PC-9 (cell line): Measurements from ENCODE around the gene LMAN1L.

Experiments
- EZH2 ChIP-seq: fragments of 200-600 bp; sonication (generic); IDR thresholded peaks from 2 replicates; pipeline ENCODE4 v1.8.0; 2017; ENCODE audit warnings: antibody characterized with exemption, low read depth
- TF ChIP-seq, protein P1 (sequence below): fragments of 200-600 bp; sonication (generic); conservative IDR thresholded peaks from 2 replicates; pipeline ENCODE4 v1.6.1; 2017; ENCODE audit warnings: mixed run types, antibody characterized with exemption, mild to moderate bottlenecking, moderate library complexity

DNA sequence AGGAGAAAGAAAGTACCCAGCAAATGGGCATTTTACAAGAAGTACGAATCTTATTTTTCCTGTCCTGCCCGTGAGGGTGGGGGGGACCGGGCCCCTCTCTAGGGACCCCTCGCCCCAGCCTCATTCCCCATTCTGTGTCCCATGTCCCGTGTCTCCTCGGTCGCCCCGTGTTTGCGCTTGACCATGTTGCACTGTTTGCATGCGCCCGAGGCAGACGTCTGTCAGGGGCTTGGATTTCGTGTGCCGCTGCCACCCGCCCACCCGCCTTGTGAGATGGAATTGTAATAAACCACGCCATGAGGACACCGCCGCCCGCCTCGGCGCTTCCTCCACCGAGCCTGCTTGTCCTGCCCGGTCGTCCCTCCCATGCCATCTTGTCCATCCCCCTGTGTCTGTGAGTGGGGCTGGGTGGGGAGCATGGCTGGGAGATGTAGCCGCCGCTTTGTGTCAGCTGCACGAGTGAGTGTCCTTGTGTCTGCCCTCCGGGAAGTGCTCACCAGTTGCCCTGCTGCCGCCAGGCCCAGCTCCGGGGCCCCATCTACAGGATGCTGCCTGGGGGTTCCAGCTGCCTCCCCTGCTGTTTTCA lies 9.7 kb upstream of the LMAN1L start:
- TF ChIP-seq, protein P1, sequence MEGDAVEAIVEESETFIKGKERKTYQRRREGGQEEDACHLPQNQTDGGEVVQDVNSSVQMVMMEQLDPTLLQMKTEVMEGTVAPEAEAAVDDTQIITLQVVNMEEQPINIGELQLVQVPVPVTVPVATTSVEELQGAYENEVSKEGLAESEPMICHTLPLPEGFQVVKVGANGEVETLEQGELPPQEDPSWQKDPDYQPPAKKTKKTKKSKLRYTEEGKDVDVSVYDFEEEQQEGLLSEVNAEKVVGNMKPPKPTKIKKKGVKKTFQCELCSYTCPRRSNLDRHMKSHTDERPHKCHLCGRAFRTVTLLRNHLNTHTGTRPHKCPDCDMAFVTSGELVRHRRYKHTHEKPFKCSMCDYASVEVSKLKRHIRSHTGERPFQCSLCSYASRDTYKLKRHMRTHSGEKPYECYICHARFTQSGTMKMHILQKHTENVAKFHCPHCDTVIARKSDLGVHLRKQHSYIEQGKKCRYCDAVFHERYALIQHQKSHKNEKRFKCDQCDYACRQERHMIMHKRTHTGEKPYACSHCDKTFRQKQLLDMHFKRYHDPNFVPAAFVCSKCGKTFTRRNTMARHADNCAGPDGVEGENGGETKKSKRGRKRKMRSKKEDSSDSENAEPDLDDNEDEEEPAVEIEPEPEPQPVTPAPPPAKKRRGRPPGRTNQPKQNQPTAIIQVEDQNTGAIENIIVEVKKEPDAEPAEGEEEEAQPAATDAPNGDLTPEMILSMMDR = no peak
- no peak for TF ChIP-seq EZH2
